Smooth muscle cell (in vitro differentiated cells): Measurements from ENCODE around the gene SRC. TPM values are rescaled to one million over a fixed set of nuclear protein-coding genes. Genes with fewer than 3 reads are reported as not detected.
A peak's percentile ranks its signal among the peaks of the same experiment; 100 is the strongest.

ENCODE experiments used
- DNase-seq: peaks from one replicate; lab custom pipeline; 2025; ENCODE audit not compliant: unreplicated experiment; lab: John Stamatoyannopoulos, UW
- H2AFZ ChIP-seq: fragments of 200-600 bp; sonication (generic); 2 replicates; pipeline ENCODE4 v1.6.0; 2016; ENCODE audit warnings: antibody characterized with exemption, low read depth, mild to moderate bottlenecking
- H3F3A ChIP-seq: fragments of 200-600 bp; sonication (generic); 2 replicates; pipeline ENCODE4 v1.6.0; 2017; ENCODE audit warnings: antibody characterized with exemption, low read depth
- H3K27ac ChIP-seq: fragments of 200-600 bp; sonication (generic); 2 replicates; pipeline ENCODE4 v1.5.1; 2016; ENCODE audit warnings: low read depth, mild to moderate bottlenecking
- H3K27me3 ChIP-seq: fragments of 200-600 bp; sonication (generic); 2 replicates; pipeline ENCODE4 v1.6.1; 2016; ENCODE audit warnings: low read depth, mild to moderate bottlenecking
- H3K36me3 ChIP-seq: fragments of 200-600 bp; sonication (generic); 2 replicates; pipeline ENCODE4 v1.5.1; 2016; ENCODE audit warnings: low read depth
- H3K4me1 ChIP-seq: fragments of 200-600 bp; sonication (generic); 2 replicates; pipeline ENCODE4 v1.5.1; 2016; ENCODE audit warnings: low read depth
- H3K4me2 ChIP-seq: fragments of 200-600 bp; sonication (generic); 2 replicates; pipeline ENCODE4 v1.6.0; 2016; ENCODE audit warnings: mild to moderate bottlenecking
- H3K4me3 ChIP-seq: fragments of 200-600 bp; sonication (generic); 2 replicates; pipeline ENCODE4 v1.5.1; 2016; ENCODE audit warnings: mild to moderate bottlenecking
- H3K79me2 ChIP-seq: fragments of 200-600 bp; sonication (generic); 2 replicates; pipeline ENCODE4 v1.6.0; 2016; ENCODE audit warnings: low read depth, mild to moderate bottlenecking
- H3K9ac ChIP-seq: fragments of 200-600 bp; sonication (generic); 2 replicates; pipeline ENCODE4 v1.6.0; 2016; ENCODE audit warnings: low read depth
- H3K9me3 ChIP-seq: fragments of 200-600 bp; sonication (generic); replicated peaks from 2 replicates; pipeline ENCODE4 v1.5.1; 2016; ENCODE audit warnings: low read depth
- H4K20me1 ChIP-seq: fragments of 200-600 bp; sonication (generic); 2 replicates; pipeline ENCODE4 v1.6.0; 2016; ENCODE audit warnings: low read depth
- WGBS: methylation state at CpG from one replicate; pipeline ENCODE4 v1.1.7; 2016; ENCODE audit warnings: low lambda C conversion rate; 5-methylcytosine and 5-hydroxymethylcytosine counted together
- polyA plus RNA-seq: library from polyadenylated mRNA; unstranded; fragments of >200 nt; fragmentation: Nextera tagmentation; extraction: Ambion mirVana; gene quantifications from 2 replicates; pipeline ENCODE4 v1.2.1, GENCODE V29; 2016
- total RNA-seq: library from RNA; depleted of rRNA; stranded (reverse); fragments of >200 nt; gene quantifications from 2 replicates; pipeline ENCODE4 v1.2.3, GENCODE V29; 2014
- TF ChIP-seq, protein P1 (sequence below): fragments of 200-600 bp; sonication (generic); IDR thresholded peaks from 2 replicates; pipeline ENCODE4 v1.5.1; 2017; ENCODE audit warnings: borderline replicate concordance, mild to moderate bottlenecking, antibody characterized with exemption; ENCODE audit not compliant: insufficient read depth, poor library complexity, severe bottlenecking

The SRC gene
- total and polyA plus RNA-seq, 2 experiments from 2014 or later, result 26.0 to 36.5 TPM

DNA sequence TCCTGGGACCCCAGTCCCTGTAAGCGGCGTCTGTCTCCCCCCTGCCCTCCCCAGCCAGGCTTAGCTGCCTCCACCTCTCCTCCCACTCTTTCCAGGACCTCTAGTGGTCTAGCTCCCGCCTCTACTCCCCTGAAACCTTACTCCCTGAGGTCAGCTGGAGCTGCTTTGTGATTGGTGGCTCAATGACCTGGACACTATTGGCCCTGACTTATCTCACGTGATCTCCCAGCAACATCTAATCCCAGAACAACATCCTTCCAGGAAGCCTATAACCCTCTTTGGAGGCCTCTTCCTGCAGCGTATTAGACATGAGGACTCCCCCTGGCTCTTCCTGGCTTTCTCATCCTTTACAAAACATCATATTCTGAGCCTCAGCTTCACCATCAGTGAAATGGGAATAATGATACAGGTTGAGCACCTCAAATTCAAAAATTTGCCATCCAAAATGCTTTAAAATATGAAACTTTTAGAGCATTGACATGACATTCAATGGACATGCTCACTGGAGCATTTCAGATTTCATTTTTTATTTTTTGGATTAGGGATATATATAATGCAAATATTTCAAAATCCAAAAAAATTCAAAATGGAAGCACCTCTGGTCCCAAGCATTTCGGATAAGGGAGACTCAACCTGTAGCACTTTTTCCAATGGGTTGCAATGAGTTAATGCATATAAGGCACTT, 16.3 kb upstream of the SRC start:
- H2AFZ ChIP-seq, result no peak overlapping the region
- H3K27ac ChIP-seq, result no peak overlapping the region
- TF ChIP-seq, protein P1, sequence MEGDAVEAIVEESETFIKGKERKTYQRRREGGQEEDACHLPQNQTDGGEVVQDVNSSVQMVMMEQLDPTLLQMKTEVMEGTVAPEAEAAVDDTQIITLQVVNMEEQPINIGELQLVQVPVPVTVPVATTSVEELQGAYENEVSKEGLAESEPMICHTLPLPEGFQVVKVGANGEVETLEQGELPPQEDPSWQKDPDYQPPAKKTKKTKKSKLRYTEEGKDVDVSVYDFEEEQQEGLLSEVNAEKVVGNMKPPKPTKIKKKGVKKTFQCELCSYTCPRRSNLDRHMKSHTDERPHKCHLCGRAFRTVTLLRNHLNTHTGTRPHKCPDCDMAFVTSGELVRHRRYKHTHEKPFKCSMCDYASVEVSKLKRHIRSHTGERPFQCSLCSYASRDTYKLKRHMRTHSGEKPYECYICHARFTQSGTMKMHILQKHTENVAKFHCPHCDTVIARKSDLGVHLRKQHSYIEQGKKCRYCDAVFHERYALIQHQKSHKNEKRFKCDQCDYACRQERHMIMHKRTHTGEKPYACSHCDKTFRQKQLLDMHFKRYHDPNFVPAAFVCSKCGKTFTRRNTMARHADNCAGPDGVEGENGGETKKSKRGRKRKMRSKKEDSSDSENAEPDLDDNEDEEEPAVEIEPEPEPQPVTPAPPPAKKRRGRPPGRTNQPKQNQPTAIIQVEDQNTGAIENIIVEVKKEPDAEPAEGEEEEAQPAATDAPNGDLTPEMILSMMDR, result no peak
- no peak overlapping the region for H3K4me2 ChIP-seq
- peaks cover 3% of the 10 kb centered on the region for H3K4me1 ChIP-seq
- H4K20me1 ChIP-seq, result no peaks in the 10 kb centered on the region
- no peaks in the 10 kb centered on the region for H3K36me3 ChIP-seq
- H3K27me3 ChIP-seq, result no peaks in the 10 kb centered on the region
- H3K4me3 ChIP-seq, result no peak overlapping the region
- 85% methylated on average over 6 of the region's 6 CpGs for WGBS
- no peak for DNase-seq
- no peak overlapping the region for H3K9ac ChIP-seq
- peaks cover 5% of the 10 kb centered on the region for H3F3A ChIP-seq
- H3K79me2 ChIP-seq, result no peaks in the 10 kb centered on the region
- H3K9me3 ChIP-seq, result no peaks in the 10 kb centered on the region

DNA sequence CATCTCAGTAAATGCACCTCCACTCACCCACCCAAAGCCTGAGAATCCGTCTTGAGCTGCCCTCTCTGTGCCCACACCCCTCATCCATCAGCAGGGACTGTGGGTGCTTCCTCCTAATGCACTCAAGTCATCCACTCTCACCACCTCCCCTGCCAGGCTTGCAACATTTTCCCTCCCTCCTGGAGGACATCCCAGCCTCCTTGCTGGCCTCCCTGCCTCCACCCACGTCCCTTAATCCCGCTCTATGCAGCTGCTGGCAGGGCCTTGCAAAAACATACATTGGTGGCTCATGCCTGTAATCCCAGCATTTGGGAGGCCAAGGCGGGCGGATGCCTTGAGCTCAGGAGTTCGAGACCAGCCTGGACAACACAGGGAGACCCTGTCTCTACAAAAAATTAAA, 15.6 kb upstream of the SRC start:
- H3K27me3 ChIP-seq, result no peaks in the 10 kb centered on the region
- no peak for DNase-seq
- peaks cover 5% of the 10 kb centered on the region for H3F3A ChIP-seq
- H3K36me3 ChIP-seq, result no peaks in the 10 kb centered on the region
- H3K9ac ChIP-seq, result no peak overlapping the region
- TF ChIP-seq, protein P1, result no peak
- 96% methylated on average over 6 of the region's 6 CpGs for WGBS
- H3K9me3 ChIP-seq, result no peaks in the 10 kb centered on the region
- no peak overlapping the region for H3K4me2 ChIP-seq
- H3K4me1 ChIP-seq, result peaks cover 3% of the 10 kb centered on the region
- no peaks in the 10 kb centered on the region for H4K20me1 ChIP-seq
- no peak overlapping the region for H2AFZ ChIP-seq
- H3K4me3 ChIP-seq, result no peak overlapping the region
- H3K27ac ChIP-seq, result no peak overlapping the region
- no peaks in the 10 kb centered on the region for H3K79me2 ChIP-seq

DNA sequence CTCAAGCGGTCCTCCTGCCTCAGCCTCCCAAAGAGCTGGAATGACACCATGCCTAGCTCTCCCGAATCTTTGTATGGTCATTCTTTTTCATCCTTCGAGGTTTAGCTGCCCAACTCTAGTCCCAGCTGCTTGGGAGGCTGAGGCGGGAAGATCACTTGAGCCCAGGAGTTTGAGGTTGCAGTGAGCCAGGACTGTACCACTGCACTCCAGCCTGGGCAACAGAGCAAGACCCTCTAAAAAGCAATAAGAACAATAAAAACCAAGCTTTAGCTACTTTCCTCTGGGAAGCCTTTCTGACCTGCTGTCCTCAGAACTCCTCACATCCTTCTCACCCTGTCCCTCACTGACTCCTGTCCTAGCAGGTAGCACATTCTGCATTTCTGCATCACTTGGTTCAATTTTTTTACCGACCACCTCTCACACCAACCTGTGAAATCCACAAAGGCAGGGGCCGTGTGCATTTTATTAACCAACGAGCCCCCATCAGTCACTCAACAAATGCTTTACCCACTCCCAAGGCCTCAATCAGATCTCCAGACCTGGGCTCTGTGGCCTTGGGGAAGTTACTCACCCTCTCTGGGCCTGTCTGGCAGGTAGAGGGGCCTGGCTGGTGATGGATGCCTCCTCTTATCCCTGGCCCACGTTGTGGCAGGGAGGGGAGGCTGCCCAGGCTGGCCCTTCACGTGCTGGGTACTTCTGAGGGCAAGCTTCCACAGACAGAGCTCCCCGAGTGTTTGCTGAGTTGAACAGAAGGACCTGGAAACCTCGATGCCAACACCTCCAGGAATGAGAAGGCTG, 14.7 kb upstream of the SRC start:
- no peak overlapping the region for H3K4me2 ChIP-seq
- peaks cover 3% of the 10 kb centered on the region for H3K4me1 ChIP-seq
- no peaks in the 10 kb centered on the region for H4K20me1 ChIP-seq
- H3K27me3 ChIP-seq, result no peaks in the 10 kb centered on the region
- H3F3A ChIP-seq, result peaks cover 5% of the 10 kb centered on the region
- no peaks in the 10 kb centered on the region for H3K79me2 ChIP-seq
- no peak overlapping the region for H3K9ac ChIP-seq
- DNase-seq, result no peak
- H3K9me3 ChIP-seq, result no peaks in the 10 kb centered on the region
- H2AFZ ChIP-seq, result no peak overlapping the region
- WGBS, result 75% methylated on average over 11 of the region's 11 CpGs
- H3K36me3 ChIP-seq, result no peaks in the 10 kb centered on the region
- peak overlapping the region; percentile 57 for H3K27ac ChIP-seq
- TF ChIP-seq, protein P1, result no peak
- no peak overlapping the region for H3K4me3 ChIP-seq
